Ishikawa (cell line): Measurements from ENCODE around the gene ANKS4B.

Experiments
- CEBPB ChIP-seq: IDR thresholded peaks from 2 replicates; pipeline ENCODE4 v1.6.1; 2012
- EP300 ChIP-seq: IDR thresholded peaks from 2 replicates; pipeline ENCODE4 v1.6.1; 2012; ENCODE audit warnings: borderline replicate concordance
- RAD21 ChIP-seq: IDR thresholded peaks from 2 replicates; pipeline ENCODE4 v1.6.1; 2012; ENCODE audit warnings: low read depth
- TF ChIP-seq, protein P1 (sequence below): IDR thresholded peaks from 2 replicates; pipeline ENCODE4 v1.6.1; 2012; ENCODE audit warnings: low read depth, mild to moderate bottlenecking

DNA sequence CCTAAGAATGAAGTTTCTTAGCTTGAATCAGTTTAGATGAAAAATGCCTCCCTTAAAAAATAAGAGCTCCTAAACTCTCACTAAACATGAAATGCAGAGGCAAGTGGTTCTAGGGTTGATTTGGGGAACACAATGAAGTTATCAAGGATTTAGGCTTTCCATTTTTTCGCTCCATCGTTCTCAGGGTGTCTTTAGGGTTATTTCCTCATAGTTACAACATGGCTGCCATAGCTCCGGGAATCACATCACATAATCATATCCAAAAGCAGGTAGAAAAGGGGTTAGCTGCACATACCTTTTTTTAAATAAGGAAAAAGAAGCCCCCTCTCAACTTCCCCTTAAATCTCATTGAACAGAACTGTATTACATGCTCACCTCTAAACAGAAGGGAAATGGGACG is 43.5 kb upstream of the ANKS4B start:
- TF ChIP-seq, protein P1, sequence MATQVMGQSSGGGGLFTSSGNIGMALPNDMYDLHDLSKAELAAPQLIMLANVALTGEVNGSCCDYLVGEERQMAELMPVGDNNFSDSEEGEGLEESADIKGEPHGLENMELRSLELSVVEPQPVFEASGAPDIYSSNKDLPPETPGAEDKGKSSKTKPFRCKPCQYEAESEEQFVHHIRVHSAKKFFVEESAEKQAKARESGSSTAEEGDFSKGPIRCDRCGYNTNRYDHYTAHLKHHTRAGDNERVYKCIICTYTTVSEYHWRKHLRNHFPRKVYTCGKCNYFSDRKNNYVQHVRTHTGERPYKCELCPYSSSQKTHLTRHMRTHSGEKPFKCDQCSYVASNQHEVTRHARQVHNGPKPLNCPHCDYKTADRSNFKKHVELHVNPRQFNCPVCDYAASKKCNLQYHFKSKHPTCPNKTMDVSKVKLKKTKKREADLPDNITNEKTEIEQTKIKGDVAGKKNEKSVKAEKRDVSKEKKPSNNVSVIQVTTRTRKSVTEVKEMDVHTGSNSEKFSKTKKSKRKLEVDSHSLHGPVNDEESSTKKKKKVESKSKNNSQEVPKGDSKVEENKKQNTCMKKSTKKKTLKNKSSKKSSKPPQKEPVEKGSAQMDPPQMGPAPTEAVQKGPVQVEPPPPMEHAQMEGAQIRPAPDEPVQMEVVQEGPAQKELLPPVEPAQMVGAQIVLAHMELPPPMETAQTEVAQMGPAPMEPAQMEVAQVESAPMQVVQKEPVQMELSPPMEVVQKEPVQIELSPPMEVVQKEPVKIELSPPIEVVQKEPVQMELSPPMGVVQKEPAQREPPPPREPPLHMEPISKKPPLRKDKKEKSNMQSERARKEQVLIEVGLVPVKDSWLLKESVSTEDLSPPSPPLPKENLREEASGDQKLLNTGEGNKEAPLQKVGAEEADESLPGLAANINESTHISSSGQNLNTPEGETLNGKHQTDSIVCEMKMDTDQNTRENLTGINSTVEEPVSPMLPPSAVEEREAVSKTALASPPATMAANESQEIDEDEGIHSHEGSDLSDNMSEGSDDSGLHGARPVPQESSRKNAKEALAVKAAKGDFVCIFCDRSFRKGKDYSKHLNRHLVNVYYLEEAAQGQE, result no peak
- TF ChIP-seq CEBPB (no peak), EP300 (no peak), RAD21 (no peak)
